GM18508 (cell line): Measurements from ENCODE around the gene SFSWAP.

Experiments used
- ATAC-seq: cut with Tn5 transposase; IDR thresholded peaks from one replicate; pipeline ENCODE4 v1.9.1; 2021; ENCODE audit warnings: moderate number of reproducible peaks; ENCODE audit not compliant: insufficient read depth, unreplicated experiment

The SFSWAP gene

GRCh38 chr12:131782061-131782460, 71.2 kb downstream of the SFSWAP start:
- no peak for ATAC-seq

DNA sequence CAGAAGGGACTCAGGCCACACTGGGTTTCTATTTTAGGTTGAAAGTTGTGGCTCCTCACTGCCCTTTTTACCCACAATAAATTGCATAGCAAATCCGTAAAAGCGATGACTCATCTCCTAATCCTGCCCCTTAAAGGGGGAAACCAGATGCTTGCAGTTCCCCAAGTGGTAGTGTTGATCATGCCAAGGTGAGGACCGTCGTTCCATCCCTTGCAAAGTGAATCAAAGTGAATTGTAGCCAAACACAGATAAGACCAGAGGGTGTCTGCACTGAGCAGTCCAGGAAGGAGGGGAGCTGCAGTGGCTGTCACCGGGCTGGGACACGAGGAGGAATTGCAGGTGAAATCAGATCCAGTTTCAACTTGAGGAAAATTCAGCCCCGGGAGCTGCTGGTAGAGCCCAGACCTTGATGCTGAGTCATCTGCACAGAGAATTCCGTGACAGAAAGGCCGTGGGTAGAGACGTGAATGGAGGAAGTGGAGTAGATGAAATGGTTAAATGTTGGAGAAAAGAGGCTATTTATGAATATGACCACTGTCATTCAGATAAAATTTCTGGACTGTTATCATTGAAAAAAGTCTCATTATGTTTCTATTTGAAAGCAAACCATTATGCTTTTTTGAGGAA, 73.1 kb downstream of the SFSWAP start:
- ATAC-seq, result no peak

- no peak for ATAC-seq
Measured at GRCh38 chr12:131784909-131785762, 74.2 kb downstream of the SFSWAP start.

DNA sequence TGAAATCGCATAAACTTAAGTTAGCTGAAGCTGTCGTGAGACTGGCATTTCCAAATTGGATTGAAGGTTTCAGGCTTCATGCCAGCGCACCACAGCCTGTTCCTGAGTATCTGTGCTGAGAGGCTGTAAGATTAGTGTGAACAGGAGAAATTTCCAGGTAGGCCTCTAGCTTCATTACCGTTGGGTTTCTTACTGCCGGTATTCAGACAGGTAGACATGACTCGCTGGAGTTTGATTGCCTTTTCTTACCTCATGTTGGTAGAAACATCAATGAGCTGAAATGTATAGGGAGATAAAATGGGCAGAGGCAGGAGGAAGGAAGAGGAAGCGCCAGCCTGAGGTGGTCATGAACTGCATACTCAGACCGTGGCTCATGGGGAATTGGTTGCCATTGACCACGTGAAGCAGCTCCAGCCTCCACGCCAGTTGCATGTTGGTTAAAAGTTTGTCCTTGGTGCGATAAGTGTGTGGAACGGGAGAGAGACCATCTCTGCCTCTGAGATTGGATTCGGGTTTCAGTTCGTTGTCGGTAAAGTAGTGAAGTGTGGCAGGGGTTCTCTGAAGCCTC, 75.0 kb downstream of the SFSWAP start:
- ATAC-seq, result no peak

DNA sequence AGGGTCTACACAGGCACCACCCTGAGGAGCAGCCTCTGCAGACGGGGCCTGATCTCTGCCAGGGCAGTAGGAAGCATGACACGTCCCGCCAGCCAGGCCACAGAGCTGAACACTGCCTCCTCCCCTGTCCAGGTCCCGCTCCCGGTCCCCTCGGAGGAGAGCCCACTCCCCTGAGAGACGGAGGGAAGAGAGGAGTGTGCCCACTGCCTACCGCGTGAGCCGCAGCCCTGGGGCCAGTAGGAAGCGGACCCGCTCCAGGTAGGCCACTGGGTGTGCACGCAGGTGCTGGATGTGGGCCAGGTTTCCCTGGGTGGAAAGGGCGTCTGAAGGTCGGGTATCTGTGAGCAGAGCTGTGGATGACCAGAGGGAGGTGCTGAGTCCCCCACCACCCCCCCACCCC, 75.4 kb downstream of the SFSWAP start:
- ATAC-seq, result no peak

- ATAC-seq, result no peak
Measured at GRCh38 chr12:131787143-131787660, 76.3 kb downstream of the SFSWAP start.

DNA sequence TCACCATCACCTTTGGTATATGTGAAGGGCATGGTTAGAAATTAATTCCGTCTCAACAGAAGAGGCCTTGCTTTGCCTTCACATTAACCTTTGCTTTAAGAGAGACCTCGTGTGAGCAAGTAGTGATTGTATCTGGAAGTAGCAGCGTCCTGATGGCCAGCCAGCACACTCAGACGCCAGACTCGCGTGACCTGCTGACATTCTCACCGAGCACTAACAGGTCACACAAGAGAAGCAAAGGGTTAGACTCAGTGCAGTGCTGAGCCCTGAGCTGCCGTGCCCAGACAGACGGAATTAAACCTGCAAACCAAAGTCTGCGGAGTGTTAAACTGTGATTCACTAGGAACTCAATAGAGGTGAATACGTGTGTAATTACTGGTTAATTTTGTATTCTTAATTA, 77.2 kb downstream of the SFSWAP start:
- ATAC-seq, result no peak

- no peak for ATAC-seq
Measured at GRCh38 chr12:131789638-131790037, 78.7 kb downstream of the SFSWAP start.

DNA sequence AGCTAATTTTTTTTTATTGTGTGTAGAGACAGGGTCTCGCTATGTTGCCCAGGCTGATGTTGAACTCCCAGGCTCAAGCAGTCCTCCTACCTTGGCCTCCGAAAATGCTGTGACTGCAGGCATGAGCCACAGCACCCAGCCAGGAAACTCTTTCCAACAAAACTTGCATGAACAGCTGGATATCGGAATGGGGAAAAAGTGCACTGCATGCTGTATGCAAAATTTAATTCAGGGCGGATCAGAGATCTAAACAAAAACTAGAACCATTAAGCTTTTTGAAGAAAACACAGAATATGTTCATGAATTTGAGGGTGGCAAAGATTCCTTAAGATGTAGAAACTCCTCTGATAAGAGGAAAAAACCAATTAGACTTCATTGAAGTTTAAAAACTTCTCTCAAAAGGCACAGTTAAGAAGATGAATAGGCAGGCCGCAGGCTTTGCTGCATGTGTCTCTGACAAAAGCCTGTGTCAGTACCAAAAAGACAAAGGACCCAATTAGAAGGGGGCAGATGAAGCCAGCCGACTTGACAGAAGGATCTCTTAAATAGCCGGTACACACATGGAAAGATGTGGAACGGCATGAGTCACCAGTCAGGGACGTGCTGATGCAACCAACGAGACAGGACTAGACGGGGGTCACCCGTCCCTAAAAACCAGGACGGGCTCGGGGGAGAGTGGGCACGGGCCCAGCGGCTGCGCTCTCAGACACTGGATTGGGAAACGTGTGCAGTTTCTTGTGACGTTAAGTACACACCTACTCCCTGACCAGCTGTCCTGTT, 82.5 kb downstream of the SFSWAP start:
- ATAC-seq, result no peak

DNA sequence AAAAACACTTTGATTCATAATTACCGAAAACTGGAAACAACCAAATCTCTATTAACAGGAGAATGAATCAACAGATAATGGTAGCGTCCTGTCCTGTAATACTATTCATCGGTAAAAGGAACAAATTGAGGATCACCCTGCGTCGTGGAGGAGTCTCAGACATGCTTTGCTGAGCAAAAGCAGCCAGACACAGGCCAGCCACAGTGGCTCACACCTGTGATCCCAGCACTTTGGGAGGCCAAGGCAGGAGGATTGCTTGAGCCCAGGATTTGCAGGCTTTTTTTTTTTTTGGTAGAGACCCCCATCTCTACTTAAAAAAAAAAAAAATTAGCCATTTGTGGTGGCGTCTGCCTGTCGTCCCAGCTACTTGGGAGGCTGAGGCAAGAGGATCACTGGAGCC, 83.2 kb downstream of the SFSWAP start:
- ATAC-seq, result no peak

DNA sequence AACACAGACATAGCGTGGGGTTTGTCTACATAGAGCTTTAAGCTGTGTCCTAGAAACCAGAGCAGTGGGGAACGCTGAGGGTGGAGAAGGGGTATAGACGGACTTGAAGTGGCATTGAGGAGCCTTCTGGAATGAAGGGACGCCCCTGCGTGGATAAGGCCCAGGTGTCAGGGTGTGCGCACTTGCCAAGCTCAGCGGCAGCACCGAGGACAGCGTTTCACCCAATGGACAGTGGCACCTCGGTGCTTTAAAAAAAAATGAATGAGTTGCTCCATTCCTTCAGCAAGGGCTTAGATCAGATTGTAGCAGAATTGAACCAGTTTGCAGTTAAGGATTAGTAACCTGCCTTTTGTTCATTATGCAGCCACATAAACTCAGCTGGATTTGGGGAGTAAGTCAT, 83.7 kb downstream of the SFSWAP start:
- no peak for ATAC-seq

DNA sequence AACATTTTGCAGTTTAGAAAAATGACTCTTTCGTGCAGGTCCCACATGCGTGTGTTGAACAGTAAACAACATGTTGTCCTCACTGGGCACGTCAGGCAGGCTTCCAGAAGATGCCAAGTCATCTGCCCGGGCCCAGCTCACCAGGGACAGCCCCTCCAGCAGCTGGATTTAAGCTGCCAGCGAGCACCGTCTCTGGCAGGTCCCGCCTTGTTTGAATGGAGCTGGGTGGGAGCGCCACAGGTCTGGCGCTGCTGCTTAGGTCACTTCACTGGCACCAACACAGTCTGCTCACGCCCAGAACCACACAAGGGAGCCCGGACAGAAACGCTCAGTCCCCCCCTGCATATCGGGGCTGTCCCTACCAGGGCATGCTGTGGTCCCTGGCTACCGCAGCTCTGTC, 84.2 kb downstream of the SFSWAP start:
- ATAC-seq, result no peak

GRCh38 chr12:131795690-131796410, 85.0 kb downstream of the SFSWAP start:
- no peak for ATAC-seq

DNA sequence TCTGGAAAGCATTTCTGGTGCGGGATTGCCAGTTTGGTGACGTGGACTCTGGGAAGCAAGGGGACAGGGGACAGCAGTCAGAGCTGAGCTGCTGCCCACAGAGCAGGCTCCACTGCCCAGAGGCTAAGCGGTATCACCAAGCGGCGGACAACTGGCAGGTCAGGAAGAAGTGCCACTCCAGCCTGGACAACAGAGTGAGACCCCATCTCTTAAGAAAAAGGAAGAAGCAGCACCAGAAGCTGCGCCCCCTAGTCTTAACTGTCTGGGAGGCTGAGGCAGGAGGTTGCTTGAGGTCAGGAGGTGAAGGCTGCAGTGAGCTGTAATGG, 85.5 kb downstream of the SFSWAP start:
- no peak for ATAC-seq

DNA sequence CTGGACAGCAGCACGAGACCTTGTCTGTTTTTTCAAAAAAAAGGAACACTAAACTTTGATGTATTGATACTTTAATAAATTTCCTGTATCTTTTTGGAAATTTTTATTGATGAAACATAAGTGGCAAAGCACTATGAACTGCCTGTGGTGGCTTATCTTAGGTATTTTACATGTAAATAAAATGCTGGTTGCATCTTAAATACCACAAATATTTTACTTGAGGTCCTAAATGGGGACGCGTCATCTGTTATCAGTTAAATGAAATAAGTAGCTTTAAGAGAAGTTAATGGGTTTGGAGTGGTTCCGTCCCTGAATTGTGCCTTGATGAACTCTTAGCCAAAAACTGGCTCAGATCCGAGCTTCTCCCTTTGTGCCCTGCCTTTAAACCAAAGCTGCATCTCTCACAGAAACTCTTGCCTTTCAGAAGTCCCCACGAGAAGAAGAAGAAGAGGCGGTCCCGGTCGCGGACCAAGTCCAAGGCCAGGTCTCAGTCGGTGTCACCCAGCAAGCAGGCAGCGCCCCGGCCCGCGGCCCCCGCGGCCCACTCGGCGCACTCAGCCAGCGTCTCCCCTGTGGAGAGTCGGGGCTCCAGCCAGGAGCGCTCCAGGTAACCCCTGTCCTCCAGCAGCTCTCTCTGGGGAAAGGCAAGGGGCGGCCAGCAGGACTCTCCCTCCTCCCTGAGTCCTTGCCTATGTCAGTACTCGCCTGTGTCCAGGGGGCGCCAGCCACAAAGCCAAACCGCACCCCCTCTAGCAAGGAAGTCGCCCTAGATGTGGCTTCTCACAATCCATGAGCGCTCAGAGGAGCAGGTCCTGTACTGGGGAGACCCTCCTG, 86.1 kb downstream of the SFSWAP start:
- ATAC-seq, result no peak

GRCh38 chr12:131797588-131797934, 86.7 kb downstream of the SFSWAP start:
- ATAC-seq, result no peak

- ATAC-seq, result no peak
Measured at GRCh38 chr12:131799195-131799594, 88.3 kb downstream of the SFSWAP start.

- ATAC-seq, result no peak
Measured at GRCh38 chr12:131799828-131800593, 89.1 kb downstream of the SFSWAP start.
